K562 (cell line): ENCODE data around the gene HELZ2. TPM values are rescaled to one million over a fixed set of nuclear protein-coding genes. Genes with fewer than 3 reads are reported as not detected.

Experiments used
- BRCA1 ChIP-seq, 2 experiments: fragments of 450-650 bp in 1 of 2; sonication (generic) in 1 of 2; formaldehyde crosslinking in 1 of 2; IDR thresholded peaks; 2 replicates each; pipeline versions ENCODE4 v1.5.0 to v1.6.1; 2017 to 2020; ENCODE audit warnings: mild to moderate bottlenecking in 1 of 2, missing genetic modification reagents in 1 of 2
- CTCF ChIP-seq, 3 experiments: IDR thresholded peaks in 2 of 3; conservative IDR thresholded peaks in 1 of 3; 2 replicates each; pipeline ENCODE4 v1.5.1; 2011 to 2012; ENCODE audit warnings: low read length in 3 of 3, mild to moderate bottlenecking in 3 of 3, control low read depth in 2 of 3, improper control_type of control experiment in 1 of 3, inconsistent platforms in 1 of 3, low read depth in 1 of 3, mixed read lengths in 1 of 3, moderate library complexity in 1 of 3; ENCODE audit not compliant: insufficient read depth in 2 of 3
- ELF4 ChIP-seq: fragments of 450-650 bp; formaldehyde crosslinking; IDR thresholded peaks from 2 replicates; pipeline ENCODE4 v1.4.0; 2022; ENCODE audit warnings: missing genetic modification characterization
- ETS2 ChIP-seq: IDR thresholded peaks from 2 replicates; pipeline ENCODE4 v1.6.1; 2016; ENCODE audit warnings: borderline replicate concordance, missing genetic modification characterization, mild to moderate bottlenecking, moderate library complexity, missing compliant biosample characterization; ENCODE audit not compliant: poor library complexity, severe bottlenecking
- JUND ChIP-seq, 2 experiments: IDR thresholded peaks; 2 replicates in 1 of 2; 3 replicates in 1 of 2; pipeline ENCODE4 v1.6.1; 2011; ENCODE audit warnings: borderline replicate concordance in 2 of 2, low read depth in 2 of 2, low read length in 2 of 2, improper control_type of control experiment in 1 of 2, missing biosample characterization in 1 of 2, missing genetic modification characterization in 1 of 2, missing genetic modification reagents in 1 of 2
- NRF1 ChIP-seq, 2 experiments: fragments of 450-650 bp; IDR thresholded peaks in 1 of 2; conservative IDR thresholded peaks in 1 of 2; 2 replicates each; pipeline ENCODE4 v1.6.1; 2014; ENCODE audit warnings: mild to moderate bottlenecking in 2 of 2
- SP2 ChIP-seq: IDR thresholded peaks from 2 replicates; pipeline ENCODE4 v1.6.1; 2011; ENCODE audit warnings: mild to moderate bottlenecking, low read depth, low read length, moderate library complexity; ENCODE audit not compliant: poor library complexity, severe bottlenecking; ENCODE audit errors: extremely low read depth
- ZBTB33 ChIP-seq: sonication (generic); formaldehyde crosslinking; IDR thresholded peaks from 2 replicates; pipeline ENCODE4 v1.8.1; 2023; ENCODE audit warnings: mild to moderate bottlenecking, missing genetic modification reagents
- ZBTB7A ChIP-seq: IDR thresholded peaks from 2 replicates; pipeline ENCODE4 v1.6.1; 2011; ENCODE audit warnings: low read depth, mild to moderate bottlenecking, low read length, moderate library complexity, borderline replicate concordance; ENCODE audit not compliant: control insufficient read depth
- ZNF140 ChIP-seq: fragments of 250-450 bp; sonication (Bioruptor Pico); IDR thresholded peaks from 2 replicates; pipeline ENCODE4 v1.8.0; 2021; ENCODE audit warnings: moderate library complexity, mild to moderate bottlenecking, inconsistent platforms
- ZNF217 ChIP-seq: sonication (generic); formaldehyde crosslinking; IDR thresholded peaks from 2 replicates; pipeline ENCODE4 v1.8.0; 2022; ENCODE audit warnings: mild to moderate bottlenecking, missing genetic modification reagents
- ZNF316 ChIP-seq: fragments of 450-650 bp; IDR thresholded peaks from 2 replicates; pipeline ENCODE4 v1.6.1; 2016
- ZNF431 ChIP-seq: sonication (generic); formaldehyde crosslinking; IDR thresholded peaks from 2 replicates; pipeline ENCODE4 v1.8.0; 2022; ENCODE audit warnings: mild to moderate bottlenecking, missing genetic modification reagents
- polyA plus RNA-seq, 8 experiments: library from polyadenylated mRNA; depleted of rRNA in 4 of 8; stranded (reverse) in 5 of 8; unstranded in 3 of 8; fragments of >200 nt; fragmentation: Nextera tagmentation in 2 of 8; fragmentation: Illumina TruSeq in 1 of 8; extraction: Ambion mirVana in 2 of 8; extraction: Trizol in 1 of 8; gene quantifications; 2 replicates each; pipeline versions ENCODE4 v1.2.1 to v1.2.3, GENCODE V29; 2011 to 2014; ENCODE audit warnings: inconsistent platforms in 1 of 8, missing spikeins in 1 of 8
- total RNA-seq, 7 experiments: library from RNA; depleted of rRNA in 6 of 7; stranded (reverse); fragments of >200 nt in 6 of 7; fragmentation: Illumina TruSeq in 2 of 7; extraction: Trizol in 2 of 7; gene quantifications; 2 replicates each; pipeline versions ENCODE4 v1.2.1 to v1.2.3, GENCODE V29; 2011 to 2021; ENCODE audit warnings: low replicate concordance in 1 of 7

HELZ2 gene
- total and polyA plus RNA-seq, 9 of the 15 experiments (the other 6 are each of a cell fraction or from before 2014, with no cell fraction given): 0.03 to 7.8 (median 2.9) TPM; not detected in 1

DNA sequence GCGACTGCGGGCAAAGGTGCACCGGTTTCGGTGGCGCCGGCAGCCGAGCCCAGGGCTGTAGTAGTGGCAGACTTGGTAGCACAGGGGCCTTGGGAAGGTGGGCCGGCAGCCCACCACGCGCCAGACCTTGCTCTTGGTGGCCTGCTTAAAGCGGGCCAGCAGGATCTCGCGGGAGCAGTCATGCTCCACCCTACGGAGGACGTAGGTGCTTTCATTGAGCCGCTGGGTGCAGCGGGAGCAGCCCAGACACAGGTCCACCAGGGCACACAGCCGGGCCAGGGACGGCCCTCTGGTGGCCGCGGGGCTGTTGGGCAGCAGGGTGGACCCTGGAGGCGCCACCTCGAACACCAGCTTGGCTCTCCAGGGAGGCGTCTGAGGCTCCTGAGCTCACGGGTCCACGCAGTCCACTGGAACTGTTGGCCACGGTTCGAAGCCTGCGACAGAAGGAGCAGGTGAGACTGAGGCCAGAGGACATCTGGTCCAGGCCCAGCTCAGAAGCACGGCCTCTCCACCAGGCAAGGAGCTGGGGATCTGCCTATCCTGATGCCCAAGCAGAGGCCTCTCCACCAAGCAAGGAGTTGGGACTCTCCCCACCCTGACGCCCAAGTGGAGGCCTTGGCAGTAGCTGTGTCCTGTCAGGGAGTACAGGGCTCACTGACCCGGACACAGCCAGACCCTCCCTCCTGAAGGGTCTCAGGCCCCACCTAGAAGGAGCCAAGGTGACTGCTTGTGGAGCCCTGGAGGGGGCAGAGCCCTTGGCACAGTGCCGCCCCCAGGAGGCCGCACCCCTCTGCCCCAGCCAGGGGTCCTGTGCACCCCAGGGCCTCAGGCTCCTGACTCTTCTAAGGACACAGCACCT, 1.0 kb downstream of the HELZ2 start (continued):
- no peak for TF ChIP-seq ZNF140 (CRISPR knock-in tag)
- TF ChIP-seq JUND (IDR thresholded peaks at IDR 0.05; ENCODE audit: borderline replicate concordance, low read depth, low read length): no peak
- TF ChIP-seq JUND (tag; IDR thresholded peaks at IDR 0.05; ENCODE audit: borderline replicate concordance, low read depth, low read length): no peak
- no peak for TF ChIP-seq NRF1 (conservative IDR thresholded peaks at IDR 0.05 in 1 of 2, IDR thresholded peaks at IDR 0.05 in 1 of 2)
- TF ChIP-seq ZBTB33: peak; percentile 100
- no peak for TF ChIP-seq BRCA1 (IDR thresholded peaks at IDR 0.05)
- TF ChIP-seq BRCA1 (CRISPR knock-in tag; IDR thresholded peaks at IDR 0.05): 0 out of 2 replicates have a peak, but pooled peaks have one; percentile 75
- no peak for TF ChIP-seq SP2
- no peak for TF ChIP-seq ZNF431 (CRISPR knock-in tag)
- TF ChIP-seq CTCF (IDR thresholded peaks at IDR 0.05 in 2 of 3, conservative IDR thresholded peaks at IDR 0.05 in 1 of 3; ENCODE audit: insufficient read depth in 2 of 3, low read depth in 1 of 3, low read length in 3 of 3): peak in 1 of 3 experiments; percentile 45; a peak in 2 of 6 replicates
- no peak for TF ChIP-seq ETS2
- TF ChIP-seq ELF4 (CRISPR knock-in tag): no peak
- TF ChIP-seq ZNF316: no peak
- TF ChIP-seq ZNF217 (CRISPR knock-in tag): no peak
- peak; percentile 35 for TF ChIP-seq ZBTB7A
